Epithelial cell of prostate (primary cell): Measurements from ENCODE around the gene ITPRIP.

ENCODE experiments used
- DNase-seq: peaks from one replicate; pipeline ENCODE4 v3.0.0-alpha.2; 2011; ENCODE audit warnings: low read depth, low spot score
- H3K27ac ChIP-seq: fragments of 450-650 bp; 2 replicates; pipeline ENCODE4 v1.5.1; 2017; ENCODE audit warnings: mild to moderate bottlenecking

Gene ITPRIP

GRCh38 chr10:104262055-104262454 lies 76.2 kb downstream of the ITPRIP start:
- peak overlapping the region; percentile 96 for H3K27ac ChIP-seq
- DNase-seq: no peak

- DNase-seq: no peak
- peak overlapping the region; percentile 96 for H3K27ac ChIP-seq
Observed at GRCh38 chr10:104260775-104261115, 77.5 kb downstream of the ITPRIP start.

- peak overlapping the region; percentile 96 for H3K27ac ChIP-seq
- DNase-seq: no peak
Observed at GRCh38 chr10:104259999-104260774, 78.1 kb downstream of the ITPRIP start.
